ENCODE results near the gene LYST.
A peak's percentile ranks its signal among the peaks of the same experiment; 100 is the strongest.
"Not testable (repeated sequence)": the region's sequence is repeated elsewhere in the genome, so short reads cannot be mapped to it uniquely, and the experiment has no call there.

Gene LYST

DNA sequence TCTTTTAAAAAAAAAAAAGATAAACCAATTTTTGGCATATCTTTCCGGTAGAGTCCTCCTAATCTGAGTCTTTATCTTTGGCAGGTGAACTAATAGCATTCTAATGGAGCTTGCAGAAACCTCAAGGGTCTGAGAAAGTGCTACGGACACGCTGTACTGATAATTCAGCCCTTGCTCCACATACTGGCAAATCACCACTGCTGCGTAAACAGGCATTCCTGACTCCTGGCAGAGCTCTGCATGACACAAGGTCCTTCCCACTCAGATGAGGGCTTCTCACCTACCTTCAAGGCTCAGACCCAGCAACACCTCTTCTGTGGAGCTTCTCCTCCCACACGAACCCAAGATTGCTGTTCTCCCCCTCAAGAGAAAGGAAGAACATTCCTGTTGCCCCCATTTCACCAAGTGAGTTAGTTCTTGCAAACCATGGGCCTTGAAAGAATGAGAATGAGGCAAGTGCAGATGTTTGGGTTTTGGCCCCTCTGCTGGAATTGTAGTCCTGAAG is 48.0 kb downstream of the LYST start:
- DNase-seq: no peak

DNA sequence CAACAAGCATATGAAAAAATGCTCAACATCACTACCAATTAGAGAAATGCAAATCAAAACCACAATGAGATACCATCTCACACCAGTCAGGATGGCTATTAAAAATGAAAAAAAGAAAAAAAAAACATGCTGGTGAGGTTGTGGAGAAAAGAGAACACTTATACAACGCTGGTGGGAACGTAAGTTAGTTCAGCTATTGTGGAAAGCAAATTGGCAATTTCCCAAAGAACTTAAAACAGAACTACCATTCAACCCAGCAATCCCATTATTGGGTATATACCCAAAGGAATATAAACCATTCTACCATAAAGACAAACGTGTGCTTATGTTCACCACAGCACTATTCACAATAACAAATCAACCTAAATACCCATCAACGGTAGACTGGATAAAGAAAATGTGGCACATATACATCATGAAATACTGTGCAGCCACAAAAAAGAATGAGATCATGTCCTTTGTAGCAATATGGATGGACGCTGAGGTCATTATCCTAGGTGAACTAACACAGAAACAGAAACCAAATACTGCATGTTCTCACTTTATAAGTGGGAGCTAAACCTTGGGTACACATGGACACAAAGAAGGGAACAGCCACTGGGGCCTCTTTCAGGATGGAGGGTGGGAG is 49.5 kb downstream of the LYST start:
- no peak for DNase-seq

DNA sequence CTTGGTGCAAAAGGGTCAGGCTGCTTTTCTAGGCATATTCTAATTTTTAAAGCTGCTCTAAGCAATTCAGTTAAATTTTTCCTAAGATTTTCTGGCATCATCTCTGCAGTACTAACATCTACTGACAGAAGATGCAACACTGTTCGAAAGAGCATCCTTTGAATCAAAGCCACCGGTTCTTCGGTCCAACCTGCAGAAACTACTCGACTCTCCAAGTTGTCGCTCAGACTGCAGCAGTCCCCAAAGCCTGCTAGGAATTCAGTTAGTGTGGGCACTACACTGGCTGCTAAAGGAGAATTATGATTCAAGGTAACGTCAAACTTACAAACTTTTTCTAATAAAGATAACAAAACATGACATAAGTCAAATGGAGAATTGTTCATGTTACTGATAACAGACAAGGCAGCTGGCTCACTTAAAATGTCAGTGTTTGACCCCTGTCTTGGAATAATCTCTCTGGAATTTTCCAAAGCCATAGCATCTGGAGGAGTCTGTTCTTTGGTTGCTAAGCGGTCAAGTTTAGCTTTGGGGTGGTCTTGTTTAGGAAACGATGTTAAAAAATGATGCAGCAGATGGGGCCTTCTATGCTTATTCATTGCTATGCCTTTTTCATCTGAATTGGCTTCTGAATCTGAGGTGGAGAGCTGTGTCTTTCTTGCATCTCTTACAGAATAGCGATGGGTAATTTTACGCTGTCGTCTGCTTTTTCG is 56.9 kb downstream of the LYST start:
- DNase-seq: no peak

DNA sequence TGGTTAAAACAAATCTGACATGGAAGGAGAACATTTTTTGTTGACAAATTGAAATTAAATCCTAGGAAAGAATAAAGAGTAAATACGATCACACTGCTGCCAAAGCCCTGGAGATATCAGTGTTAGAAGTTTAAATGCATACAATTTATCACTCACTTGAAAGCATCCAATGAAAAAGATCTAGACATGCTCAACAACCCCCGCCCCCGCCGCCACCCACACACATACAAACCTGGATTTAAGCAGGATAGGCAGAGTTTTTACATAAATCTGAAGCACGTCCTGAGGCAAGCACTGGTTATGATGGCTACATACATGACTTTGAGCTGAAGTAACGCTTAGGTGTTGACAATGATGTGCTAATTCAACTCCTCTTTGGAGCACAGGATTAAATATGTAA is 58.5 kb downstream of the LYST start:
- DNase-seq: no peak

DNA sequence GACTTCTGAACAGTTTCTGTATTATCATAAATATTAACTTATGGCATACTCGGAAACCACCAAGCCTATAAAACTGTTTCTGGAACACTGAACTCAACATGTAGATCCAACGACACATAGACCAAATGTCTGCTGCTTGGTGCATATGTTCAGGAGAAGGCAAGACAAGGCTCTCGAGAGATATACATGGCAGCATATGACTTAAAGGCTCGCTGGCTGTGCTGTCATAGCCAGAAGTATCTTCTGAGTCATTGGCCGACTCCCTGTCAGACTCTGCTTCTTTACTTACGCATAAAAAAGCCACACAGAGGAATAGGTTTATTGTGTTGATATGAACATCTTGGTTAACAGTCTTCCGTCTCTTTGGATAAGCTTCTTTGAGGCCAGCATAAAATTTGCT is 60.6 kb downstream of the LYST start:
- DNase-seq: no peak

DNA sequence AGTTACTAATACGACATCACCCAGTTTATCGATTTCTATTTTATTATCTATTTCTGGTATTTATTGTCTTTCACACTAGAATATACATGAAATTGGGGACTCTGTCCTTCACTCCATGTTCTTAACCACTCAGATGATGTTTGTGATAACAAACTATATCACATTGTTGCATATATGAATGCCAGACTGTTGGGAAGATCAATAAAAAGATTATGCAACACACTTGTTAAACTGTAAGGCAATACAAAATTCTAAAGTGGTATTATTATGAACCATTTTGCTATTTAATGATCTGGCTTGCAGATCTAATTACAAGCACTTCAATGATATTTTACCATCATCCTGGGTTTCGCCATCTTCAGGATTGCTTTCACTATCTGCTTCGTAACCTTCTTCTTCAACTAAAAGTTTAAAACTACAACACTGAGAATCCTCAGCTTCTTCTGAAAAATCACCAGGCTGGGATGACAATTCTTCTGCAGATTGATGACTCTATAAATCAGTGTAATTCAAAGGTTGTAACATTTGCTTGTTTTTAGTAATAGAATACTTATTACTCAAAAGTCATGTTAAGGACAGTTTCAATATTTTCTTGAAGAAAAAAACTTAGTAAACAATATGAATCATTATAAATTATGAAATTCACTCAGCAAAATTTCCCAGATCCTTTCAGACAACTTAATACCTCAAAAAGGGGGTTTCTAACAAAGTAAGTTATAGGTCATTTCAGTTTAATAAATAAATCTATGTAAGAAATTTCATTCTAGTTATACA is 63.9 kb downstream of the LYST start:
- no peak for DNase-seq

DNA sequence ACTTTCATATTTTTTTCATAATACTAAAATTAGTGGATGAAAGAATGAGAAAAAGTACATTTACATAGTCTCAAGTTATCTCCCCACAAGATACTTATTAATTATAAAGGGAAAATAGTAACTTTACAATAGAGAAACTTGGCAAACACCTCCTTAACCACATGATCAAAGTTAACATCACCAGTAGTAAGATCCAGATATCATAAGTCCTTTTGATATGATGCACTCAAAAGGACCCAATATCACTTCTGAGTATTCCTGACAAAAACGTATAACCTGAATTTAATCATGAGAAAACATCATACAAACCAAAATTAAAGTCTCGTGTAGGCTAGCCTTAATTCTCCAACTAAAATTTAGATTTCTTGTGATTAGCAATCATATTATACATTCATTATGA is 67.4 kb downstream of the LYST start:
- DNase-seq: no peak

DNA sequence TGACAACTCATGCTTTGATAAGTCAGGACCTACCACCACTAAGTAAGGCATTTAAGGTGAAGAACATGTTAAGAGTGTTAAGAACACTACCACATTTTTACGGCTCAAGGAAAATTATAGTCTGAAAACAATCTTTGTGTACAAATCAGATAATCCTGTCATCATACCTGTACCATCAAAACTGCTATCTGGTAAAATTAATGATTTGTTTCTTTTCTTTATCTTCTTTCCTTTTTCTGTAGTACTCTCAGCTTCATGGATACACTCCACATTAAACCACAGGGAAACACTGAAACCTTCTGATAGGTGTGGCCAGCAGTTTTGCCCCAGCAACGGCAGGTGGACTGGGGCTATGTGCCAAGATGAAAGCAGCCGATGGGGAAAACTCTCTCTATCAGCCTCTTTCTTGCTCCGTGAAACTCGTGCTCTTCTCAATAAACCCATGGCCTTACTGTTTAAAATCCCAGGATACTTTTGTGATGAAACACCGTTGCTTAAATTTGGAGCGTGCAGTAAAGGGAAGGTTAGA is 75.1 kb downstream of the LYST start:
- DNase-seq: no peak

DNA sequence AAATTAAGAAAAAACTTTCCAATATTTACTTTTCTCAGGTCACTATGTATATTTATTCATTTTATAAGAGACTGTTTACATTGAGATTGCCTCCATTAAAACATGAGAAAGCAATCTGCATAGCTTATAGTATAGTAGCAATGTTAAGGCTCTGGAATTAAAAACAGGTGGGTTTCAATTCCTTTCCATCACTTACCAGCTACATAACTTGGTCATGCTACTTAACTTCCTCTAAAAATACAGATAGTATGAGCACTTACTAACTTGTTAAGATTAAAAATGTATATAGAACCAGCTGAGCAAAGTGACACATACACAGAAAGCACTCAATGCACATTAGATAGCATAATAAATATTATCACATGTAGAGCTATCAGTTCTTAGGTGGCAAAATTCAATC is 76.6 kb downstream of the LYST start:
- DNase-seq: no peak

DNA sequence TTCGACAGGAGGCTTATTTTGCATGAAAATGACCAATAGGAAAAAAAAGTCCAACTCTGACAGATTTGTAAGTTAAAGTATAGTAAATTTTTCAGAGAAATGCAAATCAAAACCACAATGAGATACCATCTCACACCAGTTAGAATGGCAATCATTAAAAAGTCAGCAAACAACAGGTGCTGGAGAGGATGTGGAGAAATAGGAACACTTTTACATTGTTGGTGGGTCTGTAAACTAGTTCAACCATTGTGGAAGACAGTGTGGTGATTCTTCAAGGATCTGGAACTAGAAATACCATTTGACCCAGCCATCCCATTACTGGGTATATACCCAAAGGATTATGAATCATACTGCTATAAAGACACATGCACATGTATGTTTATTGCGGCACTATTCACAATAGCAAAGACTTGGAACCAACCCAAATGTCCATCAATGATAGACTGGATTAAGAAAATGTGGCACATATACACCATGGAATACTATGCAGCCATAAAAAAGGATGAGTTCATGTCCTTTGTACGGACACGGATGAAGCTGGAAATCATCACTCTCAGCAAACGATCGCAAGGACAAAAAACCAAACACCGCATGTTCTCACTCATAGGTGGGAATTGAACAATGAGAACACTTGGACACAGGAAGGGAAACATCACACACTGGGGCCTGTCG is 80.3 kb downstream of the LYST start:
- not testable (repeated sequence) for DNase-seq

DNA sequence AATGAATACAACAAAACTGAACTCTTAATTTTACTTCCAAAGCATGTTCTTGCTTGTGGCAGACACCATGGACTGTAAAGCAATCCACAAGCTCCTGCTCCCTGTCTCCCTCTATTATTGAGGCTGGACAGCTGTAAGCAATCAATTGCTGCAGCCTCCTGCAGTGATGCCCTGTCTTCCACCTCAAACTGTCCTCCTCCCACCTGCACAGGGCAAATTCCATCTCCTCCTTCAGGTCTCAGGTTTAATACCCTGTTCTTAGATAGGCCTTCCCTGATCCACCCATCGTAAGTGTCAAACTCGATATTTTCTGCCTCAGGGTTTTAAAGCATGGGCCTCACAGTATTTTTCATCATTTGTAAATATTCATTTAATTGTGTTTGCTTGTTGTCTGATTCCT is 81.8 kb downstream of the LYST start:
- DNase-seq: no peak

DNA sequence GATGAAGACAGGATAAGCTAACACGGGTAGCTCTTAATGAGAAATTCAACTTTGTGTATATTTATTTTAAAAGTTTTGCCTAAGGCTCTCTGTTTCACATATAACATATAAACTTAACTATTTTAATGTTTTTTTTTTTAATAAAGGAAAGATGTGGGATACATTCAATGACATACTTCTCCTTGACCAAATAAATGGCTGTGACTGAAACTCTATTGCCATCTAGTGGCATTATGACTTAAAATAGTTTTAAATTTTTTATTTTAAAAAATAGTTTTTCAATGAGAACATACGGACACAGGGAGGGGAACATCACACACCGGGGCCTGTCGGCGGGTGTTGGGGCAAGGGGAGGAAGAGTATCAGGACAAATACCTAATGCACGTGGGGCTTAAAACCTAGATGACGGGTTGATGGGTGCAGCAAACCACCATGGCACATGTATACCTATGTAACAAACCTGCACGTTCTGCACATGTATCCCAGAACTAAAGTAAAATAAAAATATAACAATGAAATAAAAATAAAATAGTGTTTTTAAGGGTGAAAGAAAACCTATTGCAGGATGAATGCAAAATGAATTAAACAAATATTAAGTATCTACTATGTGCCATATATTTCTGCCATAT is 83.4 kb downstream of the LYST start:
- peak; percentile 8 for DNase-seq

DNA sequence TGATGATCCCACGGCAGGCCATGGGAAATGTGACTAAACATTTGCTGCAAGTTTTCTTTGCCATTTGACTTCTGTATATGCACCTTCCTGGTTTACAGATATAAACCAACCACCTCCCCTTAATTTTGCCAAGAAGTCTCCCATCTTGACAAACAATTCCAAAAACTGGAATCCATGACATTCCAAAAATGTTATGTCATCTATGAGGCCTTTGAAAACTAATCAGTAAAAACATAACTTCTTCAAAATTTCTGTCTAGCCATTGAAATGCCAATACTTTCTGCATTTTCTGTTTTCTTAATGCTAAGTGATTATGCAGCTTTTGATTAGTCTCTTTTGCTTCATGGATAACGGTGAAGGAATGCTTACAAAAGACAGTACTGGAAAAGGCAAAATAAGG is 84.1 kb downstream of the LYST start:
- no peak for DNase-seq

DNA sequence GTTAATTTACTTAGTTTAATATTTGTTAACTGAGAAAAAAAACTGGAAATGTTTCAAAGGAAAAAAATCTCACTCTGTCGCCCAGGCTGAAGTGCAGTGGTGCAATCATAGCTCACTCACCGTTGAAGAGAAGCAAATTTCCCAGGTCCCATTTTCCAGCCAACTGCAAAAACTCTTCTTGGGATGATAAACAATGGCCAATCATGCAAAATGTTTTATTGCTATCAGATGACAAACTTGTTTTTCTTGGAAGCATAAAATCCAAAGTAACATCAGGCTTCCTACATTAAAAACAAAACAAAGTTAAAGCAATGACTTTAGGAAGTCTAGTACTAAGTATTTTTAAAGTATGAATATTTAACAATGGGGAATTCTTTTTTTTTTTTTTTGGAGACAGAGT is 84.9 kb downstream of the LYST start:
- DNase-seq: no peak

DNA sequence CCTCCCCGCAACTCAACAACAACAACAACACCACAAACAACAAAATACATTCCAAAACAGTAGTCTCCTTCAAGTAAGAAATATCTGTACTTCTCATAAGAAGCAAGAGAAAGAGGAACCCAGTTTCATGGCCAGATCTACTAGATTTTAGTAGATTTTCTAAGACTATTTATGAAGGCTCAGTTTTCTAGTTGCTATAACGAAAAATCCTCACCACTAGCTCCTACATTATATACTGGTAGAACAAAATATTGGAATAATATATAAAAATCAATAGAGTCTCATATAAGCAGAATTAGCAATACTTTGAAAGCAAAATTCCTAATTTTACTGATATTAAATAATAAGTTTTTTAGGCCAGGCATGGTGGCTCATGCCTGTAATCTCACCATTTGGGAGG is 86.9 kb downstream of the LYST start:
- no peak for DNase-seq

DNA sequence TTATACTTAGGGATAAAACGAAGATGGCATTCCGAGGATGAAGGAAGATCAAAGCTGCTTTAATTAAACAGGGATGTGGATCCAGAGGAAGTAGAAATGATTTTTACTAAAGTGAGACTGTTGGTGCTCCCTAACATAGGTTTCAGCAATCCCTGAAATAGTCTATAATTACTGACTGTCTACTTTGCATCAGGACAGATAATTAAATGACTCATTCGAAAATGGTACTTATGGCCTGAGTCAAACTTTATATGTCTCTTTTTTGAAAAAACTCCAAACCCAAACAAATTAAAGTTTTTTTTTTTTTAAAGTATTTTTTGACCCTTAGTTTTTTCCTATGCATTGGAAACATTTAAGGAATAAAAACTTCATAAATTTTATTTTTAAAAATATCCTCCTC is 90.3 kb downstream of the LYST start:
- no peak for DNase-seq

DNA sequence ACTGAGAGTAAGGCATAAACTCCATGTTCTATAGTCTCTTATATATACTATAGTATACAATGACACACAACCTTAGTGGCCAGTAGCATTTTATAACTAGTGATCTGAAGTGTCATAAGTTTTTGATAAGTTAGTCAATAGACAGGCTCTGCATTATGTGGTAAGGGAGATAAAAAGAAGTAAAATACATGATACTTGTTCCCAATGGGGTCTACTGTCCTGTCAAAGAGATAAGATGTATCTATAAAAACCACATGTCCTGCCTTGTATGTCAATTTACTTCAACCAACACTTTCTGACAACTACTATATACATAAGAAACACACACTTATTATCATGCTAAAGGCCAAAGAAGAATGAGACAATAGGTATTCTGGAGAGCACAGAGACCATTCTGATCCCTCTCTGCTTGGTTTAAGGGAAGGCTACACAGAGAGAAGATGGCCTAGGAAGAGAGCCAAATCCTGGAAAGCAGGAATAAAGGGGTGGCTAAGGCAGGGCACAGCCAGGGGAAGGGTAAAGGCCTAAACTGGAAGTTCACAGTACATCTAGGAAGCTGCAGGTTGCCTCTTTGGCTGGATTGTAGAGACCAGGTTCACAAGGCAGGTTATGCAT is 91.4 kb downstream of the LYST start:
- no peak for DNase-seq

DNA sequence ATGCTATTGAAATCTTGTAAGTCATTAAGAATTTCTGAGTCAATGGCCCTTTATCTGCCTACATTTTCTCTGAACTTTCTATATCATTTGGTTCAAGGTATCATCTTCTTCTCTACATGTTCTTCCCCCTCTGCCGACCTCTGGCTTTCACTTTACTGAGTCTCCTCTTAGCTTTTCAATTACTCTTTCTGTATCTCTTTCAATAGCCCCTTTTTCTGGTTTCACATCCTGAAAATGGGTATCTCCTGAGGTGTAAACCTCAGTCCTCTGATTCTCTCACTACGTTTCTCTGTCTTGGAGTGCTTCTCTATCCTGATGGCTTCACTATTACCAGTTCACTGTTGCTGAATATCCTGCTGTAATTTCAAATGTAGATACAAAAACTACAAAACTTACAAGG is 98.9 kb downstream of the LYST start:
- no peak for DNase-seq

DNA sequence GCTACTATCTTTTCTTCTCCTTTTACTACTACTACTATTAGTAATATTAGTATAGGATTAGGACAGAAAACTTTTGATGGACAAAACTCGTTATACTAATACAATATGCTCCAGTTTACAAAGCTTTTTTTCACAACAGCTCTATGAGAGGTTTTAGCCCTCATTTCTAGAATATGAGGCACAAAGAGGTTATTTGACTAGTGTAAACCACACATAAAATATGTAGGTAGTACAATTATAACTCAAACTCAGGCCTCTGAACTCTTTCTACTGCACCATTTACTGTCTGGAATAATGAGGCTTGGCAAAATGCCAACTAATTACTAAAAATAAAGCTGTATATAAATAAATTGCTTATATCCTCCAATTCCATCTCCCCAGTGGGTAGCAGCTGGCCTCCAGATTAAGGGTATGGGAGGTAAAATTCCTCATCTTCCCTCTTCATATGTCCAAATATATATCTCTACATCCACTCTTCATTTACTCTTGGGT is 99.9 kb downstream of the LYST start:
- no peak for DNase-seq

DNA sequence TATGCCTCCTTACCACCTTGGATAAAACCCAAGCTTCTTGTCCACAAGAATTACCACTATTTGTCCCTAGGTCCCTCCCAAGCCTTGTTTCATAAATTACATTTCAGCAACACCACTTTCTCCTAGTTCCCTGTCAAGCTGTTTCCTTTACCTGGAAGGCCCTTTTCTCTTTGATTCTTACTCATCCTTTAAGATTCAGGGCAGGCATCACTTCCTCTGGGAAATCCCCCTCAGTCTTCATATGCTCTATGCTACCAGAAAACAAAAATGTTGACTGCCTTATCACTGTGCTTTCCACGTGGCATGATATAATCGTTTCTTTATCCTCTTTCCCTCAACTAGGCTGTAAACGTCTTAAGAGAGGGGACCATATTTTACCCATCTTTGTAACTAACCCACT is 102.7 kb downstream of the LYST start:
- no peak for DNase-seq

DNA sequence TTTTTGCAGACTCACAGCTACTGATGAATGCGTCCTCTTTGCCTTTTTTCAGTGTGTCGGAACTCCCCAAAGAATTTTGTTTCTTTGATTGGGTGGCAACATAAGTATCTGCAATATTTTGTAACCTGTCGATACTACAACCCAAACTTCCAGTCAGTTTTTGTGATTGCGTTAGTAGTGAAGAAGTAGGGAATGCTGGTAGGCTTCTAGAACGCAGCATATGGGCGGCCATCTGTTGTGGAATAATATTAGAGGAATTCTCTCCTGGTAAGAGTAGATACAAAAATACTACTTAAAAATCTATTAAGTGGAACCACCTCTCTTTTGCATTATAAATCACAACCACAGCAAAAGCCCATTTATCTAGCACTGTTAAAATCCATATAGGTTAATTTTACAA is 107.4 kb downstream of the LYST start:
- DNase-seq: no peak

DNA sequence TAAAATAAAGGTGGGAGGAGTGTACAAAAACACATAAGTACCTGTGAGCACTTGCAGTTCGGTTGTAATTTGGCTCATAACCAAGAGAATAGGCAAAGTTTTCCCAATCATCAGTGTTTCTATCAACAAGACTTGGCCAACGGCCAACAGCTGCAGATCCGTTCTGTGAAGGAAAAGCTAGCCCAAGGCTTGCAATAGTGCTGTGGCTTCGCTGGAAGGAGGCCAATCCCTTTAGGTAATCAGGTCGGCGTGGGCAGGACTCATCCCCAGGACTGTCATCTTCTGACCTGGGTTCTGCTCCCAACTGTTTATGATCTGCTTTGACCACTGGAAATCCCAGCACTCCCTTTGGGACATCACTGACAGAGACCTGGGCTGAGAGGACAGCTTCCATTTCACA is 107.8 kb downstream of the LYST start:
- DNase-seq: no peak

Data from KG1 (cell line).